Heart right ventricle (tissue), 16 donors: ENCODE data around the gene TAPT1. TPM values are rescaled to one million over a fixed set of nuclear protein-coding genes. Genes with fewer than 3 reads are reported as not detected.

Experiments used
- ATAC-seq, 8 donors: fragments of 200-7000 bp; cut with Tn5 transposase; one replicate each; pipeline ENCODE4 v1.9.1; 2020; ENCODE audit warnings: mild to moderate bottlenecking in 8 of 8, moderate library complexity in 8 of 8, moderate number of reproducible peaks in 1 of 8
- DNase-seq, 2 donors: peaks; one replicate each; pipeline ENCODE4 v3.0.0-alpha.2; 2020
- H3K27ac ChIP-seq, 10 donors: fragments of 200-600 bp; sonication (generic) in 2 of 10; one replicate each; pipeline versions ENCODE4 v1.5.0 to v1.8.0; 2020 to 2022; ENCODE audit warnings: mild to moderate bottlenecking in 3 of 10
- H3K27me3 ChIP-seq, 7 donors: fragments of 200-600 bp; one replicate each; pipeline ENCODE4 v1.8.0; 2021 to 2022; ENCODE audit warnings: mild to moderate bottlenecking in 2 of 7
- H3K36me3 ChIP-seq, 9 donors: fragments of 200-600 bp; sonication (generic) in 1 of 9; one replicate each; pipeline versions ENCODE4 v1.5.0 to v1.8.0; 2020 to 2022; ENCODE audit warnings: mild to moderate bottlenecking in 2 of 9
- H3K4me1 ChIP-seq, 9 donors: fragments of 200-600 bp; sonication (generic) in 1 of 9; one replicate each; pipeline versions ENCODE4 v1.5.0 to v1.8.0; 2020 to 2022; ENCODE audit warnings: mild to moderate bottlenecking in 4 of 9
- H3K4me3 ChIP-seq, 10 donors: fragments of 200-600 bp; sonication (generic) in 2 of 10; one replicate each; pipeline versions ENCODE4 v1.5.0 to v1.8.0; 2020 to 2022; ENCODE audit warnings: mild to moderate bottlenecking in 7 of 10, moderate library complexity in 2 of 10
- H3K9me3 ChIP-seq, 11 donors: fragments of 200-600 bp in 10 of 11; sonication (generic) in 2 of 11; one replicate each; pipeline versions ENCODE4 v1.5.0 to v1.8.0; 2013 to 2022; ENCODE audit warnings: mild to moderate bottlenecking in 2 of 11, control low read depth in 1 of 11, moderate library complexity in 1 of 11
- WGBS, 2 donors: extraction: QIAGEN DNeasy Blood & Tissue Kit; methylation state at CpG; one replicate each; pipeline ENCODE4 v1.1.7; 2013; ENCODE audit warnings: inconsistent platforms in 1 of 2; 5-methylcytosine and 5-hydroxymethylcytosine counted together
- intact Hi-C, 10 donors: fragments of 100-400 bp; cut with DNase I; formaldehyde crosslinking; loops; one replicate each; pipeline versions ENCODE4 v1.11.1 to v1.14.2; 2022
- polyA plus RNA-seq, 2 donors: library from polyadenylated mRNA; stranded (reverse); fragments of 200-250 nt; gene quantifications; one replicate each; pipeline ENCODE4 v1.2.3, GENCODE V29; 2013
- total RNA-seq, 10 donors: library from RNA; stranded (reverse); fragmentation: NEBNext Ultra II Directional in 3 of 10; extraction: Animal tissue kit (Norgen Biotek cat#: 25700) in 3 of 10; gene quantifications; one replicate each; pipeline versions ENCODE4 v1.2.1 to v1.2.4, GENCODE V29; 2021 to 2023
- TF ChIP-seq, protein P1 (sequence below), 9 donors: fragments of 200-600 bp; sonication (generic) in 2 of 9; IDR thresholded peaks; one replicate each; pipeline versions ENCODE4 v1.5.0 to v1.8.0; 2021 to 2022; ENCODE audit warnings: antibody characterized with exemption in 9 of 9, mild to moderate bottlenecking in 5 of 9, moderate library complexity in 1 of 9
- donor health status: Arrhythmogenic right ventricular cardiomyopathy.
- donor health status: ischemic (EF 13 %, LVEDD 7.1; RV severe dilation, severe dysfunction).
- donor health status: healthy with polysubstance abuse.
- donor health status: DM: no; HTN: yes; CAD: no.
- donor health status: DM: no; HTN: no; CAD: no.
- donor health status: ischemic (EF 25% LVEDD 6.9; RV normal size, moderate dysfunction).
- donor health status: ischemic (EF 25% LVEDD 5.7; RV mildly dilated, moderate dysfunction).
- donor health status: healthy.
- donor health status: DM: yes; HTN: yes; CAD: no.
- donor health status: Ischemic cardiomyopathy.
- donor health status: ischemic (EF 35%, LVEDD 5.7; RV mildly dilated, moderate dysfunction).
- donor health status: nonischemic (EF 11% LVEDD 7.7; RV severe dilation, severe dysfunction).
- donor health status: DM: yes; HTN: yes; CAD: no.
- donor health status: PGD.
- donor health status: ischemic (EF 29% LVEDD 5.4; RV normal size, mild dysfunction).
- donor health status: nonischemic (EF 23%, LVEDD 6.1; RV moderate dilation, normal function).

Gene TAPT1
- total and polyA plus RNA-seq, 12 donors, result 14.3 to 44.8 (median 35.6) TPM

DNA sequence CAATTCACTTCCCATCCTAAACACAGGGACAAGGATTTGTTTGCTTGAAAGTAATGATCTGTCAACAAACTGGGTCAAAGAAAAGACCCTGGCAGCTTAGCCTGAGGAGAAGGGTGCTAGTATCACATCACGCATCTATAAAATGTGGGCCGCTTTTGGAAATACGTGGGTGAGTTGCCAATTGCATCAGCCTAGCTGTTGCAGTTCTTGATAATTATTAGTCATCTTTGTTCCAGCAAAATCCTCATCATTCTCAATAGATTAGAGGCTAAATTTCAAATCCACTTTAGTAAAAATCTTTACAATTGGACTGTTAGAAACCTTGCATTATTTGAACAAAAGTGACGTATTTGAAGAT lies 33.6 kb upstream of the TAPT1 start:
- DNase-seq (no peak), ATAC-seq (no peak)
- intact Hi-C loops, result loop anchor here in 8 of 10 donors (5.0 to 10.0 kb wide), 7 partner anchors 53 to 455 kb away; no protein-coding TSS in a partner anchor
- TF ChIP-seq, protein P1, sequence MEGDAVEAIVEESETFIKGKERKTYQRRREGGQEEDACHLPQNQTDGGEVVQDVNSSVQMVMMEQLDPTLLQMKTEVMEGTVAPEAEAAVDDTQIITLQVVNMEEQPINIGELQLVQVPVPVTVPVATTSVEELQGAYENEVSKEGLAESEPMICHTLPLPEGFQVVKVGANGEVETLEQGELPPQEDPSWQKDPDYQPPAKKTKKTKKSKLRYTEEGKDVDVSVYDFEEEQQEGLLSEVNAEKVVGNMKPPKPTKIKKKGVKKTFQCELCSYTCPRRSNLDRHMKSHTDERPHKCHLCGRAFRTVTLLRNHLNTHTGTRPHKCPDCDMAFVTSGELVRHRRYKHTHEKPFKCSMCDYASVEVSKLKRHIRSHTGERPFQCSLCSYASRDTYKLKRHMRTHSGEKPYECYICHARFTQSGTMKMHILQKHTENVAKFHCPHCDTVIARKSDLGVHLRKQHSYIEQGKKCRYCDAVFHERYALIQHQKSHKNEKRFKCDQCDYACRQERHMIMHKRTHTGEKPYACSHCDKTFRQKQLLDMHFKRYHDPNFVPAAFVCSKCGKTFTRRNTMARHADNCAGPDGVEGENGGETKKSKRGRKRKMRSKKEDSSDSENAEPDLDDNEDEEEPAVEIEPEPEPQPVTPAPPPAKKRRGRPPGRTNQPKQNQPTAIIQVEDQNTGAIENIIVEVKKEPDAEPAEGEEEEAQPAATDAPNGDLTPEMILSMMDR (IDR thresholded peaks at IDR 0.05), result no peak
- H3K27me3 ChIP-seq, result no peaks in the 10 kb centered on the region
- WGBS, 2 donors, result 87 to 91% methylated on average over 4 of the region's 4 CpGs
- no peak overlapping the region for H3K4me3 ChIP-seq
- H3K9me3 ChIP-seq, result no peaks in the 10 kb centered on the region
- no peak overlapping the region for H3K27ac ChIP-seq
- peaks cover 0 to 13% (median 0%) of the 10 kb centered on the region in 9 donors for H3K36me3 ChIP-seq
- H3K4me1 ChIP-seq, result peaks cover 0 to 5% (median 0%) of the 10 kb centered on the region in 9 donors

DNA sequence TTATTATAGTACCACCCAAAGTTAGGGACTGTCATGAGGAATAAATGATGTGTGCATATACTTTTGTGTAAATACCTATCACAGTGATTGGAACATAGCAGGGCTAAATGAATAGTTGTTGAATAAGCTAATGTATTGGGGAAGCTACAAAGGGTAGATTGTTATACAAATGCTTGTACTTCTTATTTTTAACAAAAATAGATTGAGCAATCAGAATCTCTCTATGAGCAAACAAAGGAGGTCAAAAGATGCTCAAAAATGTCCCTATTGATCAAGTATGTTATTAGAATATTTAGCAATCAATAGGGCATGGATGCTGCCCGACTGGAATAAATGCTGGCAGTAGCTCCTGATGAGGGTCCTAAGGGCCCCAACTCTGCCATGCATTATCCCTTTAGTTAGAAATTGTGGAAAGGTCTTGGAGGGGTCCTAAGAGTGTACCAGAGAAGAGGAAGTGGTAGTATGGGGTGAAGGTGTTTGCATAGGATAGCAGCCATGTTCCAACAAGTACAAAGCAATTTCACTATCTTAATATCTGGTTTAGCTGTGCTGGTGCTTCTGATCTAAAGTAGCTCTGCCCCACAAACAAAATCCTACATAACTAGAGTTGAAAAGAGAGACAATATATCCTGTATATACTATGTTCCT lies 33.1 kb upstream of the TAPT1 start:
- 88 to 93% methylated on average over 1 of the region's 1 CpG for WGBS, 2 donors
- intact Hi-C loops, result loop anchor here in 1 of 10 donors (10.0 kb wide), 1 partner anchor 375 kb away; no protein-coding TSS in a partner anchor
- no peak overlapping the region for H3K4me3 ChIP-seq
- peaks cover 0 to 13% (median 0%) of the 10 kb centered on the region in 9 donors for H3K36me3 ChIP-seq
- ATAC-seq (no peak), DNase-seq (no peak)
- no peak overlapping the region for H3K27ac ChIP-seq
- no peaks in the 10 kb centered on the region for H3K27me3 ChIP-seq
- TF ChIP-seq, protein P1 (IDR thresholded peaks at IDR 0.05), result no peak
- no peaks in the 10 kb centered on the region for H3K4me1 ChIP-seq
- no peaks in the 10 kb centered on the region for H3K9me3 ChIP-seq

DNA sequence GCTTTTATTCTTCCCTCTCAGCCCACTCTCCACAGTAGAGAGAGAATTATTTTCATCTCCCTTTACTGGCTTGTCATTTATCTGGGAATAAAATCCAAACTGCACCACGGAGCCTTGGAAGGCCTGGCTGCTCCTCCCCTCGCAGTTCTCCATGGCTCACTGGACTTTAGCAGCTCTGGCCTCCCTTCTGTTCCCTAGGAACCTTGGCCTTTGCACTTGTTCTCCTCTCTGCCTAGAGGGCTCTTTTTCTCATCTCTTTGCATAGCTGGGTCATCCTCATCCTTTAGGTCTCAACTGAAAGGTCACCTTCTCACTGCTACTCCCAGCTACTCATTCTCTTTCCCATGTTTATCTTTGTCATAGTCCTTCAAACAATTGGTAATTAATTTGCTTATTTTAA lies 31.3 kb upstream of the TAPT1 start:
- Histone ChIP-seq H3K4me3 (no peak overlapping the region), H3K4me1 (no peaks in the 10 kb centered on the region), H3K9me3 (no peaks in the 10 kb centered on the region), H3K27me3 (no peaks in the 10 kb centered on the region), H3K27ac (no peak overlapping the region), H3K36me3 (peaks cover 0 to 15% (median 0%) of the 10 kb centered on the region in 9 donors)
- intact Hi-C loops, result loop anchor here in 1 of 10 donors (10.0 kb wide), 1 partner anchor 373 kb away; no protein-coding TSS in a partner anchor
- ATAC-seq (no peak), DNase-seq (no peak)
- 92 to 98% methylated on average over 2 of the region's 2 CpGs for WGBS, 2 donors
- TF ChIP-seq, protein P1 (IDR thresholded peaks at IDR 0.05), result no peak

DNA sequence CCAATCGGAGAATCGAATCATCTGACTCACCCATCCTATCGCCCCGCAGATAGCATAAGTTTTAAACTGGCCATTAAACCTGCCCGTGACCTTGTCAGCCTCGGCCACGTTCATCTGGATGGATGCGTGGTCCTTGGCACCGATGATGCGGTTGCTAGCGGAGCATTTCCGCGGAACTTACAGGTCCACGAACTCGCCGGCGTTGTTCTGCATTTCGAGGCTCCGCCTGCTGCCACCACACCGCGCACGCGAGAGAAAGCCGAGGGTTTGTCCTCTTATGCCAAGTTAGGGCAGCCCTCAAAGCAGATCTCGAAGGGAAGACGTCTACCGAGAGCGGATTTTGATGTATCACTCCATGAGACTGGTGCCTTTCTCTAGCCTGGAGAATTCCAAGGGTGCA lies 30.1 kb upstream of the TAPT1 start:
- ATAC-seq, result no peak
- TF ChIP-seq, protein P1 (IDR thresholded peaks at IDR 0.05), result no peak

More for the DNA sequence above, 30.1 kb upstream of the TAPT1 start:
- no peak overlapping the region for H3K27ac ChIP-seq
- no peaks in the 10 kb centered on the region for H3K9me3 ChIP-seq
- H3K4me3 ChIP-seq, result no peak overlapping the region
- H3K36me3 ChIP-seq, result peaks cover 0 to 19% (median 0%) of the 10 kb centered on the region in 9 donors
- no peak for DNase-seq
- no peaks in the 10 kb centered on the region for H3K27me3 ChIP-seq
- no peaks in the 10 kb centered on the region for H3K4me1 ChIP-seq
- intact Hi-C loops, result loop anchor here in 1 of 10 donors (10.0 kb wide), 1 partner anchor 372 kb away; no protein-coding TSS in a partner anchor
- WGBS, 2 donors, result 95 to 98% methylated on average over 28 of the region's 28 CpGs
